Activated CD8-positive, alpha-beta T cell treated with anti-CD3 and anti-CD28 coated beads for 36 hours (primary cell): ENCODE data around the gene SNX10. TPM values are rescaled to one million over a fixed set of nuclear protein-coding genes. Genes with fewer than 3 reads are reported as not detected.

ENCODE experiments used
- ATAC-seq: fragments of 200-7000 bp; cut with Tn5 transposase; one replicate; pipeline ENCODE4 v1.10.0; 2021; ENCODE audit warnings: mild to moderate bottlenecking, moderate library complexity
- CTCF ChIA-PET: fragments of 350-600 bp; sonication (Branson Sonifier 250); formaldehyde crosslinking; loops from one replicate; lab custom pipeline; 2021; ENCODE audit warnings: antibody characterized with exemption; lab: Charles Lee
- POLR2A ChIA-PET: fragments of 350-600 bp; sonication (Branson Sonifier 250); formaldehyde crosslinking; loops from one replicate; lab custom pipeline; 2021; ENCODE audit warnings: antibody characterized with exemption; lab: Charles Lee
- DNase-seq: peaks from one replicate; pipeline ENCODE4 v3.0.0-alpha.2; 2020
- H3K27ac Mint-ChIP-seq: one replicate; pipeline ENCODE4 v1.8.0; 2021; ENCODE audit warnings: mild to moderate bottlenecking, mixed read lengths
- H3K27me3 Mint-ChIP-seq: one replicate; pipeline ENCODE4 v1.8.0; 2021; ENCODE audit warnings: mixed read lengths
- H3K36me3 Mint-ChIP-seq: one replicate; pipeline ENCODE4 v1.8.0; 2021; ENCODE audit warnings: low read depth, mixed read lengths
- H3K4me1 Mint-ChIP-seq: one replicate; pipeline ENCODE4 v1.8.0; 2021; ENCODE audit warnings: low read depth, mixed read lengths
- H3K4me3 Mint-ChIP-seq: one replicate; pipeline ENCODE4 v1.8.0; 2021; ENCODE audit warnings: mild to moderate bottlenecking, moderate library complexity, mixed read lengths
- H3K9me3 Mint-ChIP-seq: one replicate; pipeline ENCODE4 v1.8.0; 2021; ENCODE audit warnings: mixed read lengths
- intact Hi-C: fragments of 100-400 bp; cut with micrococcal nuclease; formaldehyde crosslinking; loops from one replicate; pipeline ENCODE4 v1.10.0; 2022
- total RNA-seq, 2 experiments: library from RNA; stranded (reverse); gene quantifications; one replicate each; pipeline ENCODE4 v1.2.3, GENCODE V29; 2021
- TF ChIP-seq, protein P1 (sequence below): fragments of 200-600 bp; IDR thresholded peaks from one replicate; pipeline ENCODE4 v1.8.0; 2022; ENCODE audit warnings: antibody characterized with exemption, mild to moderate bottlenecking

SNX10 gene
- total RNA-seq, 2 experiments from 2014 or later: 47.8 to 51.1 TPM

DNA sequence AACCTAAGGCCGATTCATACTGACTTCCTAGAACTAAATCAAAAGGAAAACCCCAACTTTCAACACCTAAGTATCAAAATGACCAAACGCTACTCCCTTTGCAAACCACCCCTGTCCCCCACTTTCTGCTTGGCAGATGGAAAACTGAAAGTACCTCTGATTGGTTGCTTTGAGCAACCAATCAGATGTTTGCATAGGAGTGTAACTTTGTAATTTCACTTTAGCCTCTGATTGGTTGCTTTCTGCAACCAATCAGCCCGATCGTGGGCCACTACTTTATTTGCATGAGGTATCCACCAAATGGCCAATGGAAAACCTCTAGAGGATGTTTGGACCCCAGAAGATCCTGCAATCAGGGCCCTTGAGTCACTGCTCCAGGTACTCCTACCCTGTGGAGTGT, 12.3 kb upstream of the SNX10 start:
- Mint-ChIP-seq H3K9me3 (no peaks in the 10 kb centered on the region), H3K4me3 (no peak overlapping the region), H3K36me3 (no peaks in the 10 kb centered on the region), H3K4me1 (peaks cover 24% of the 10 kb centered on the region), H3K27ac (peak overlapping the region; percentile 21), H3K27me3 (no peaks in the 10 kb centered on the region)
- intact Hi-C loops: loop anchor here (2.0 to 10.0 kb wide), 3 partner anchors 15 to 385 kb away; partner anchors contain the start of genes CBX3 and HNRNPA2B1
- peak; percentile 55 for DNase-seq
- ChIA-PET CTCF (interaction anchor here (1.3 to 3.4 kb wide), 3 partner anchors 17 to 90 kb away, joined by 6 to 12 read pairs (median 6); no protein-coding TSS in a partner anchor), POLR2A (interaction anchor here (1.4 kb wide), 1 partner anchor 78 kb away, joined by 3 read pairs; the partner anchor contains the start of gene CBX3)
- TF ChIP-seq, protein P1, sequence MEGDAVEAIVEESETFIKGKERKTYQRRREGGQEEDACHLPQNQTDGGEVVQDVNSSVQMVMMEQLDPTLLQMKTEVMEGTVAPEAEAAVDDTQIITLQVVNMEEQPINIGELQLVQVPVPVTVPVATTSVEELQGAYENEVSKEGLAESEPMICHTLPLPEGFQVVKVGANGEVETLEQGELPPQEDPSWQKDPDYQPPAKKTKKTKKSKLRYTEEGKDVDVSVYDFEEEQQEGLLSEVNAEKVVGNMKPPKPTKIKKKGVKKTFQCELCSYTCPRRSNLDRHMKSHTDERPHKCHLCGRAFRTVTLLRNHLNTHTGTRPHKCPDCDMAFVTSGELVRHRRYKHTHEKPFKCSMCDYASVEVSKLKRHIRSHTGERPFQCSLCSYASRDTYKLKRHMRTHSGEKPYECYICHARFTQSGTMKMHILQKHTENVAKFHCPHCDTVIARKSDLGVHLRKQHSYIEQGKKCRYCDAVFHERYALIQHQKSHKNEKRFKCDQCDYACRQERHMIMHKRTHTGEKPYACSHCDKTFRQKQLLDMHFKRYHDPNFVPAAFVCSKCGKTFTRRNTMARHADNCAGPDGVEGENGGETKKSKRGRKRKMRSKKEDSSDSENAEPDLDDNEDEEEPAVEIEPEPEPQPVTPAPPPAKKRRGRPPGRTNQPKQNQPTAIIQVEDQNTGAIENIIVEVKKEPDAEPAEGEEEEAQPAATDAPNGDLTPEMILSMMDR: no peak
- ATAC-seq: peak; percentile 82

DNA sequence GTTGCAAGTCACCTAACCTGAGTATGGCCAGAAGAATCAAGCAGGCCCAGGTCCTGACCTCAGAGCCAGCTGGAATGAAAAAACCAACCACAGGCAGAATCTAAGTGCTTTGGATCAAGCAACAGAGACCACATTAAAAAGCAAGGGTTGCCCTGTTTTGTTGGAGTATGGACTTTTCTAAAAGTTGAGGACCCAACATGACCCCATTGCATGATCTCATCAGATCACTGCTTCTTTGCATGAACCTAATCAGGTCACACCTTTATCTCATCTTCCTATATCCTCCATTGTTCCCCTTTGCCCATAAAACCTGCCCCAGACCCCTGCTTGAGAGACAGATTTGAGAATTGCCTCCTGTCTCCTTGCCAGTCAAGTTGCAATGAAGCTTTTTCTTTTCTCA, 11.6 kb upstream of the SNX10 start:
- DNase-seq (no peak), ATAC-seq (no peak)
- H3K9me3 Mint-ChIP-seq: no peaks in the 10 kb centered on the region
- no peaks in the 10 kb centered on the region for H3K36me3 Mint-ChIP-seq
- H3K27me3 Mint-ChIP-seq: no peaks in the 10 kb centered on the region
- ChIA-PET POLR2A (interaction anchor here (0.7 to 1.4 kb wide), 2 partner anchors 14 to 78 kb away, joined by 3 read pairs; partner anchors contain the start of gene CBX3), CTCF (interaction anchor here (0.8 to 3.4 kb wide), 5 partner anchors 11 to 201 kb away, joined by 3 to 12 read pairs (median 4); partner anchors contain the start of gene SNX10)
- peaks cover 24% of the 10 kb centered on the region for H3K4me1 Mint-ChIP-seq
- H3K4me3 Mint-ChIP-seq: no peak overlapping the region
- peak overlapping the region; percentile 21 for H3K27ac Mint-ChIP-seq
- intact Hi-C loops: no loop called here
- TF ChIP-seq, protein P1: no peak

DNA sequence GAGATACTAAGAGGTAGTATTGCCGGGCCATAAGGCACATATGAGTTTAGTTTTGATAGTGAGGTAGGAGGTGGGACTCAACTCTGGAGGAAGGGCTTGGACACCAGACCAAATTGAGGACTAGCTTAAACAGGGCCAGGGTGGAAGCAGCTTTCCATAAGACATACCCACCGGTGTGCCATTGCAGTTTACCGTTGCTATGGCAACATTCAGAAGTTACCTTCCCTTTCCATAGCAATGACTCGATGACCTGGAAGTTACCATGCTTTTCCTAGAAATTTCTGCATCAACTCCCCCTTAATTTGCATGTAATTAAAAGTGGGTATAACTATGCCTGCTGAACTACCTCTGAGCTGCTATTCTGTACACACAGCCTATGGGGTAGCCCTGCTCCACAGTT, 10.9 kb upstream of the SNX10 start:
- DNase-seq: no peak
- Mint-ChIP-seq H3K4me3 (no peak overlapping the region), H3K27me3 (no peaks in the 10 kb centered on the region), H3K4me1 (peaks cover 24% of the 10 kb centered on the region), H3K9me3 (no peaks in the 10 kb centered on the region), H3K36me3 (no peaks in the 10 kb centered on the region), H3K27ac (peak overlapping the region; percentile 40)
- ATAC-seq: peak; percentile 25
- CTCF ChIA-PET: interaction anchor here (0.9 to 3.4 kb wide), 5 partner anchors 11 to 870 kb away, joined by 3 to 12 read pairs (median 4); partner anchors contain the start of gene SNX10
- TF ChIP-seq, protein P1: no peak
- POLR2A ChIA-PET: interaction anchor here (0.7 to 1.4 kb wide), 2 partner anchors 13 to 79 kb away, joined by 3 read pairs; partner anchors contain the start of gene CBX3
- intact Hi-C loops: no loop called here

DNA sequence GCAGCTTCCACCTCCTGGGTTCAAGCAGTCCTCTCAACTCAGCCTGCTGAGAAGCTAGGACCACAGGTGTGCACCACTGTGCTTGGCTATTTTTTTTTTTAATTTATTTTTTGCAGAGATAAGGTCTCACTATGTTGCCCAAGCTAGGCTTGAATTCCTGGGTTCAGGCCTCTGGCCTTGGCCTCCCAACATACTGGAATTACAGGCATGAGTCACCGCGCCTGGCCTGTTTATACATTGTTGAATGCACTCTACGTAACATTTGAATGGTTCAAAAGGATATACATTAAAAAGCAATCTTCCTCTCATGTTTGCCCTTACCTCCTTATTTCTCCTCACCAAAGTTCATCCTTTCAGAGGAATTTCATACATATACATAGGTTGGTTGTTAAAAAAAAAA, 7.2 kb upstream of the SNX10 start:
- no peaks in the 10 kb centered on the region for H3K9me3 Mint-ChIP-seq
- H3K27me3 Mint-ChIP-seq: no peaks in the 10 kb centered on the region
- H3K4me1 Mint-ChIP-seq: peaks cover 15% of the 10 kb centered on the region
- DNase-seq (no peak), ATAC-seq (no peak)
- ChIA-PET POLR2A (interaction anchor here (0.7 to 1.2 kb wide), 6 partner anchors 20 to 97 kb away, joined by 3 to 4 read pairs (median 3); no protein-coding TSS in a partner anchor), CTCF (interaction anchor here (0.6 to 2.1 kb wide), 21 partner anchors 10 to 807 kb away, joined by 3 to 23 read pairs (median 4); partner anchors contain the start of gene NFE2L3)
- TF ChIP-seq, protein P1: no peak
- no peak overlapping the region for H3K4me3 Mint-ChIP-seq
- H3K36me3 Mint-ChIP-seq: no peaks in the 10 kb centered on the region
- intact Hi-C loops: no loop called here
- no peak overlapping the region for H3K27ac Mint-ChIP-seq

DNA sequence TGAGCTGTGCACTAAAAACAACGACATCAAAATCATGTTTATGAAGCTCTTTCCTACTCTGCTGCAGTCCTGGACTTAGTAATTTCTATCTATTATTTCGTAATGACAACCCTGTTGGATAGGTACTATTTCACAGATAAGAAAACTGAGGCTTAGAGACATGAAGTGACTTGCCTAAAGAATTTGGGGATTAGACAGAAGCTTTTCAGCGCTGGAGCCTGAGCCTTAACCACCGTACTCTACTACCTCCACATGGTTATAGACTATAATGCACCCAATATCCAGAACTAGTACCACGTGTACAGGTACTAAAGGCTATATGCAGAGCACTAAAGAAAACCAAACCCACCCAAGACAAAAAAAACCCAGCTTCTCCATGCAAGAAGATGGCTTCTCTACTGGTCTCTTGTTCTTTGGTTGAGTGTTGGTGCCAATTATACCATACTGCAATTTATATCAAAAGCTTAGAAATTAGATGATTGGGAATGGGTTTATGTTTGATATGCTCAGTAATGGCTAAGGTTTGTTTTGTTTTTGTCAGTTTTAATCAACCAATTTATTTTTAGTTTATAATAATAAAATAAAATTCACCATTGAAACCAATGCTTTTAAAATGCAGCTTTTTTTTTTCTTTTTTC, 6.5 kb upstream of the SNX10 start:
- TF ChIP-seq, protein P1: peak; percentile 51
- no peak overlapping the region for H3K27ac Mint-ChIP-seq
- H3K27me3 Mint-ChIP-seq: no peaks in the 10 kb centered on the region
- H3K4me1 Mint-ChIP-seq: peaks cover 10% of the 10 kb centered on the region
- no peak overlapping the region for H3K4me3 Mint-ChIP-seq
- ChIA-PET CTCF (interaction anchor here (0.6 to 2.1 kb wide), 24 partner anchors 9 to 393 kb away, joined by 3 to 23 read pairs (median 4); partner anchors contain the start of gene NFE2L3), POLR2A (interaction anchor here (0.5 to 1.2 kb wide), 7 partner anchors 21 to 98 kb away, joined by 3 to 4 read pairs (median 3); no protein-coding TSS in a partner anchor)
- DNase-seq (peak; percentile 22), ATAC-seq (peak; percentile 96)
- no peaks in the 10 kb centered on the region for H3K9me3 Mint-ChIP-seq
- intact Hi-C loops: no loop called here
- no peaks in the 10 kb centered on the region for H3K36me3 Mint-ChIP-seq
